Ecto neural progenitor cell (in vitro differentiated cells): ENCODE measurements around the gene ARHGAP24.

Experiments used
- DNase-seq: peaks from one replicate; pipeline ENCODE4 v3.0.0-alpha.2; 2018; ENCODE audit warnings: low spot score

ARHGAP24 gene

DNA sequence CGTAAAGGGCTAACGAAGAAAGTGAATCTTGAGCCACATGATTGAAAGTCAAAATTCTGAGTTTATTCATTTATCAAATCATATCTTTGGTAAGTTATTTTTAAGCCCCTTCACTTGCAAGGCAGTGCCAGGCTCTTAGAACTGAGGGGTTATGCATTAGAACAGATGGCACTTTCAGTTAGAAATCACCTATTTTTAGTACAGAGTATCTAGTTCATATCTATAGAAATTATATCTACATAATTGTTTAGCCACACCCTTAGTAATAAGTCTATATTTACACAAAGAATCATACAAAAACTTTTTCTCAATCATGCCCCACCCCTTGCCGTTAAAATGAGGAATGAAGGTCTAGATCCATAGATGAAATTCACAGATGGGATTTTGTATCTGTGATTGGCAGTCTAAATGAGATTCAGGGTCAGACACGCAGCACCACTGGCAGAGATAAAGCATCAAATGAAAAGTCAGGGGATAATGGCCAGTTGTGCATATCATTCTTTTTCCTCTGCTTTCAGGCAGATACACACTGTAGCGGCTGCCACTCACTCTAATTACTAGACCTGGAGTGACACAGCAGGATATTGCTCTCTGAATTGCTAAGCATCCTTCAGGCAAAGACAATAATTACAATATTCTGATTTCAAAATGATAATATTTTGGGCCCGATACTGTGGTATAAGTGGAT is 444.4 kb downstream of the ARHGAP24 start:
- no peak for DNase-seq

DNA sequence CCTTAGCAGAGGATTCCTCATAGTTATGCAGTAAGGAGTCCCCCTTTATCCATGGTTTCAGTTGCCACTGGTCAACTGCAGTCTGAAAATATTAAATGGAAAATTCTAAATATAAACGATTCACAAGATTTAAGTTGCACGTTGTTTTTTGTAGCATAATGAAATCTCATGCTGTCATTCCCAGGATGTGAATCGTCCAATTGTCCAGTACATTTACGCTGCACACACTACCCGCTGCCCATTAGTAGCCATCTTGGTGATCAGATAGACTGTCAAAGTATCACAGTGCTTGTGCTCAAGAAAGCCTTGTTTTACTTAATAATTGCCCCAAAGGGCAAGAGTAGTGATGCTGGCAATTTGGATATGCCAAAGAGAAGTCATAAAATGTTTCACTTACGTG is 450.1 kb downstream of the ARHGAP24 start:
- DNase-seq: no peak

DNA sequence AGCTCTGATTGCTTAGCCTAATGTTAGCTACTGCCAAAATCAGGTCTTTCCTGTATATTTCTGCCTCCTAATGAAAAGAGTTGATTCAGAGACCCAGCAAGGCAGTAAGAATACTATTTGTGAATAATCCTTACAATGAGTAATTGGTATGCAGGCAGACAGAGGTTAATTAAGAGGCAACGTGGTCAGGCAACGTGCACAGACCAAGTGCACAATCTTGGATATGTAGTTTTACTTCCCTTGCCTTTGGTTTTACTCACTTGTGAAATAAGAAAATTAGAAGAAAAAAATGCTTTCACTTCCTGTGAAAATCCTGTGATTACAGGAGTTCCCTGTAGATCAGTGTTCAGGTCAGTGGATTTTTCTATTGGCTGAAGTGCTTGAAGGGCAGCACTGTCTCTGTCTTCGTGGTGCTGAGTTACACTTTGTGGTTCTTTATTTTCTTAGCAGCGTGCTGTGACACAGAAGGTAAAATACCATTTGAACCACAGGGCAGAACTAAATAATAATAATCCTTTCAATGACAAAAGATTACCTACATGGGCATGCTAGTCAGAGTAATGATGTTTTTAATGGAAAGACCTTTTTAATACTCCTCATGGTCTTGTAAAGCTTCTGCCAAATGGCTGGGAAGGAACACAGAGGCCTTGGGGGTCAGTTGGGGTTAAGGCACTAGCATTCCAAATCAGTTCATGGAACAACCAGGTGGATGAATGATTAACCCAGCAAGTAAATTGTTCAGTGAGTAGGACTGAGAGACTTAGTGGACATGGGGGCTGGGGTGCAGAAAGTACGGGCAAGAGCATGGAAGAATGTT is 454.0 kb downstream of the ARHGAP24 start:
- no peak for DNase-seq

DNA sequence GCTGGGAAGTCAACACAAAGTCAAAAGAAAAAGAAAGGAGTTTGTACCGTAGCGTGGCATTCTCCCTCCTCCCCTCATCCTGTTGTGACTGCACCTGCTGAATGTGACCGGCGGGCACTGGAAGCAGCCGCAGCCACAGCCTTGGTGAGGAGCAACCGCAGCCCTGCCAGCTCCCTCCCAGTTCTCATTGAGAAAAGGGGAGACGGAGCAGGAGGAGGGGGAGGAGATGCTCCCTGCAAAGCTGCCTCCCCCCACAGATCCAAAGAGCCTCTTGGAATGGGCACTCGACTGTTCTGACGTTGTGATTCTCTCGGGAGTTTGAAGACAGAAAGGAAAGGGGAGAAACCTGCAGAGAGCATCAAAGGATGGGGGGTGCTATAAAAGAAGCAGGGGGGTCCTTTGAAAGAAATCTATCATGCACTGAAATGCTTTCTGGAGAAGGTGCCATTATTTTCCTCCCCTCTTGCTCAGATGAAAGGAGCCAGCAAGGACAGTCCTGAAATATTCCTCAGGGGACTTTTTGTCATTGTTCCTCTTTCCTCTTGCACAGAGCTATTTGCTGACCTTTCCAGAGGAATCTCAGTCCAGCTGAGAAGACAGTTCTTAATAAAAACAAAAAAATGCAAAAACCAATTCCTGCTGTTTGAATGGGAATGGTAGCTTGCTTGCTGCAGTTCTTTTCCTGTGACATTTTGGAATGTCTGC is 455.2 kb downstream of the ARHGAP24 start:
- DNase-seq: peak; percentile 63

DNA sequence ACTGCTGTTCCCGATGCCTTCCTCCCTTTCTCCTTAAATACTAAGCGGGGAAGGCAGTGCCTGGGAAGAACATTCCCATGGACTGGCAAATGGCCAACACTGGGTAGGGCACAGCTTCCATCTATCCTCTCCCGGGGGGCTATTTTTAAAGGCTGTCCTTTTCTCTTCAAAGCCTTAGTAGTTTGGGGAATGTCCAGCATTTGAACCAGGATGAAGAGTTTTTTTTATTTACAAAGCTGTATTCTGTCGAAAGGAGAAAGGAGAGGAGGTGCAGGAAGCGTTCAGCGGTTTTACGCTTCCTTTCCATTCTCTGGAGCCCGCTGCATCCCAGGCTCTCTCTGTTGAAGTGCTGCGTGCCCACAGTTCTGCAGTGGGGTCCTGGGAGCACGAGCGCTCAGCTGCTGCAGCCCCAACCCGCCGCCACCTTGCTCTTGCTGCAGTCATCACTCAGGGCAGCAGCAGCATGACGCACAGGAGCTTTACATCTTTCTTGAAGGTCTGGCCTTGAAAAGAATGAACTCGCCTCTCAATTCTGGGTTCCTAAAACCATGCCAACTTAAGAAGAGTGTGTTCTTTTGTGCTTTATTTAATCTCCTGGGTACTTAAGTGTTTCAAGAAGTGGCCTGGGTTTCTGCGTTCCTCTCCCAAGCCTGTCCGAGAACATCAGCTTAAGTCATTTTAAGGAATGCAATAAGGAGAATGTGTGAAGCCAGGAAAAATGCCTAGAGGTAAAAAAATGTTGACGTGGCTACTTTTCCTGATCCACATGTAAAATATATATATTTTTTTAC is 457.7 kb downstream of the ARHGAP24 start:
- no peak for DNase-seq

DNA sequence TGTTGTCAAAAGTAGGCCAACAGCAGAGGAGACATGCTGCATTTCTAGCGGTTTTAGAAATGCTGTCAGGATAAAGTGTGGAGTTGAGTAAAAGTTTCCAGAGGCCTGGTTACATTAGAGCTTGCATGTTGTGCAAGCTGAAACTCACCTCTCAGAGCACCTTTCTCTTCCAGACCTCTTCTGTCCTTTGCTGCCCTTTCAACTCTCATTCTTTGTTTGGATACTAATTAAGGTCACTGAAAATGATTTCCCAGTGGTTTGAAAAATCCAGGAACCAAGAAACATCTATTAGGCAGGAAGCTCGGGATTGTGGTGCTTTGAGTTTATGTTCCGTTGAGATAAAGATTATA is 458.3 kb downstream of the ARHGAP24 start:
- no peak for DNase-seq

DNA sequence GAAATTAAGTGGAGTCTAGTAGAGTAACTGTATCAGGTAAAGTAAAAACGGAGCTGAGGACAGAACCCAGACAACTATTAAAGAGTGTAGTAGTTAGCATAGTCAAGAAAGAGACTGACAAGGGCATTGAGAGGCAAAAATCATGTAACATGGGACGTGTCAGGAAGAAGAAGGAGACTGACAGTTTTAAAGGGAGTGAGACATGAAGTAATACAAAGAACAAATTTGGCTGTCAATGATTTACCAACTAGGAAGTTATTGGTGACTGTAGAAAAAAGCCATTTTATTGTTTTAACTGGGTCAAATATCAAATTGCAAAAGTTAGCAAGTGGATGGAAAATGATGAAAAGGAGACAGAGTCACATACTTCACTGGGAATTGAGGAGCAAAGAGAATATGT is 462.6 kb downstream of the ARHGAP24 start:
- DNase-seq: no peak

DNA sequence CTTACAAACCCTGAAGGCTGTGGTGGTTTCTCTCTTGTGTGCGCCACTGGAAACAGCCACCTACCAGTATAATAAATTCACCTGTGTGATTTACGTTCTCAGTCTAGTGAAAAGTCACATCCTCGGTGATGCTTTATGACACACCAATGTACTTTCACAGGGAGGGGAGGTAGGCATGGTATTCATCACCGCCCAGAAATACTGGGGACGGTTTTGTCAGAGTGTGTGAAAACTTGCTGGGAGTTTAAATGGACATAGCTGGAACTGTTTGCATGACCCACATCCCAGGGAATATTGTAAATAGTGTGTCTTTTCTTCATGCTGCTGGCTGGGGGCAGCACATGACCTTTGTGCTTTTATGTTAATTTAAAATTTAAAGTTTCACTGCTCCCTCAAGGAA is 463.1 kb downstream of the ARHGAP24 start:
- DNase-seq: no peak

DNA sequence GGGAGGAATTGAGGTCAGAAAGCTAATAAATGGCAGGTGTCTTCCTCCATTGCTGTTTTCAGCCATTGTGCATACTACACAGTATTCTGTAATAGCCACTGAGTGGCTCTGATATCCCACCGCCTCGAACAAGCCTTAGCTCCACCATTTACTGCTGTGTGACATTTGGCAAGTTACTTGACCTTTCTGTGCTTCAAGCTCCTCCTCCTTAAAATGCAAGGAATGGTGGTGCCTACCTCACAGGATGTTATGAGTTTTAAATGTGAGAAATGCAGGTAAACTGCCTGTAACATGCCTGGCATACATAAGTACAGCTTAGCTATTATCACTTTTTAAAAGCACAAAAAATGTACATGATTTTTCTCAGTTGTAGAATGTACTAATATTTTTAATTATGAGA is 464.0 kb downstream of the ARHGAP24 start:
- no peak for DNase-seq

DNA sequence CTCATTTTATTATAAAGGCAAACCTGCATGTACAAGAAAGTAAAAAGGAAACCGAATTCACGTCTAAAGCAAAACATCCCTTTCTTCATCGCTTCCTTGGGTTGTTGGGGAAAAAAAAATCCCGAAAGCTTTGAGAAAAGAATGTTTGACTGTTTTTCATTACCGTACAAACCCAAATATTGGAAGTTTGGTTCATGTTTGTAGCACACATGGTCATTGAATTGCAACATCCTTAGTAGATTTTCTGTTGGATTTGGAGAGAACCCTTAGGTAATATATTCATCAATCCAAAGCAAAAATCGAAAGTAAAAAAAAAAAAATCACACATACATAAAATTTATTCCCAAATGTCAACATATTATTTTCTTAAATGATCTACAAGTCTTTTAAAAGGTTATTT is 464.6 kb downstream of the ARHGAP24 start:
- DNase-seq: no peak

DNA sequence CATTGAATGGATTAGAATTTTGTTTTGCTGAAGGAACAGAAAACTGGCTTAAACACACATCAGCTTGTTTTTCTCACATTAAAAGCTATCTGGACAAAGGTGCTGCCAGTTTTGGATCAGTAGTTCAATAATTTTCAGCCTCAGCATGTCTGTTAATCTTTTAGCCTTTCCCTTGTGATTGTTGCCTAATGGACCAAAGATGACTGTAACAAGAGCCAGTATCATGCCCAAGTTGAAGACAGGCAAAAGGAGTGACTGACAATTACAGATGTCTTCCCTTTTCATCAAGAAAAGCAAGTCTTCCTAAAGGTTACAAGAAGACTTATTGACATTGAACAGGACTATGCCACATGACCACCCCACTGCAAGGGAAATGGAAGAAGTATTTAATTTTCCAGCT is 465.2 kb downstream of the ARHGAP24 start:
- no peak for DNase-seq

DNA sequence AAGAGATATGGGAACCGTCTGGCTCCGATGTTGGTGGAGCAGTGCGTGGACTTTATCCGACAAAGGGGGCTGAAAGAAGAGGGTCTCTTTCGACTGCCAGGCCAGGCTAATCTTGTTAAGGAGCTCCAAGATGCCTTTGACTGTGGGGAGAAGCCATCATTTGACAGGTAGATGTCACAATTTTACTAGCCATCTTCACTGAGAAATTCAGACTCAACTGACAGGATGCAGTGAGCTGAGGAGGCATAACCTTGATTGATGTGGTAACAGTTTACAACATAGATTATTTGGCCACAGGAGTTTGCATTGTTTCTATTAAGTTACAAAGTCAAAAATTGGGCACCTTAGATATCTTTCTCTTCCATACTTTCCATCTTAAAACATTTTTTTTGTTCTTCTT is 467.2 kb downstream of the ARHGAP24 start:
- no peak for DNase-seq

DNA sequence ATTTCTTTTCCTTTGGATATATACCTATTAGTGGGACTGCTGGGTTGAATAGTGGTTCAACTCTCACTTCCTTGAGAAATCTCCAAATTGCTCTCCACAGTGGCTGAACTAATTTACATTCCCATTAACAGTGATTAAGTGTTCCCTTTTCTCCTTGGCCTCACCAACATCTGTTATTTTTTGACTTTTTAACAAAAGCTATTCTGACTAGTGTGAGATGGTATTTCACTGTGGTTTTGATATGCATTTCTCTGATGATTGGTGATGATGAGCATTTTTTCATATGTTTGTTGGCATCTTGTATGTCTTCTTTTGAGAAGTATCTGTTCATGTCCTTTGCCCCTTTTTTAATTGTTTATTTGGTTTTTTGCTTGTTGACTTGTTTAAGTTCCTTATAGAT is 471.9 kb downstream of the ARHGAP24 start:
- no peak for DNase-seq

DNA sequence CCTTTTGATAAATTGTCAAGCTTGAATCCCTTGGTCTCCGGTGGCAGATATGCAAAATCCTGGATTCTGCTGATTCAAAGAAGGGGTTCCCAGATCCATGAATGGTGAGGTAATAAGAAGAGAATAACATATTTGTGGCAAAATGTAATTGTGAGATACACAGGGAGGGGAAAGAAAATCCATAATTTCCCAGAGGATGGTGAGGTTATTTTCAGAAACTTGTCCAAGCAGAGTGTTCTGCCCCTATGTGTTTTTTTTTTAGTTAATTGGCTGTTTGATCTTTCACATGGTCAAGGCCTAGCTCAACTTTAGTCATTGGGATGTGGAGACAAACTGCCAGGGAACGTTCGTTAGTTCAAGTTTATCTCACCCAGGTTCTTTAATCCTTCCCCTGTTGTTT is 476.1 kb downstream of the ARHGAP24 start:
- DNase-seq: no peak

DNA sequence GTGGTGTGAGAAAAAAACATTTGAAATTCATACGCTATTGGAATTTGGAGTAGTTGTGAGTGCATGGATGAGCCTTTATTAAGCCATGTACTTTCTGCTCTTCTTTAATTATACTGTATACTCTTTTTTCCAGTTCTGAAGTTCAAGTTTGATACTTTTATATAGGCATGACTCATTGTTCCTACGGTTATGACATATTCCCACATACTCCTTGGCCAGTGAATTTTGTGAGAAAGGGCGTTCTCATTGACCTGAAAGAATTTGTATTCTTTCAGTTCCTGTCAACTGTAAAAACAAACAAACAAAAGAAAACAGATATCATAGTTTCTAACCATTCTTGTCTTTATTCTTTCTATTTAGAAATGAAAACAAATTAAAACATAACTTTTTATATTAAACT is 477.6 kb downstream of the ARHGAP24 start:
- DNase-seq: no peak

DNA sequence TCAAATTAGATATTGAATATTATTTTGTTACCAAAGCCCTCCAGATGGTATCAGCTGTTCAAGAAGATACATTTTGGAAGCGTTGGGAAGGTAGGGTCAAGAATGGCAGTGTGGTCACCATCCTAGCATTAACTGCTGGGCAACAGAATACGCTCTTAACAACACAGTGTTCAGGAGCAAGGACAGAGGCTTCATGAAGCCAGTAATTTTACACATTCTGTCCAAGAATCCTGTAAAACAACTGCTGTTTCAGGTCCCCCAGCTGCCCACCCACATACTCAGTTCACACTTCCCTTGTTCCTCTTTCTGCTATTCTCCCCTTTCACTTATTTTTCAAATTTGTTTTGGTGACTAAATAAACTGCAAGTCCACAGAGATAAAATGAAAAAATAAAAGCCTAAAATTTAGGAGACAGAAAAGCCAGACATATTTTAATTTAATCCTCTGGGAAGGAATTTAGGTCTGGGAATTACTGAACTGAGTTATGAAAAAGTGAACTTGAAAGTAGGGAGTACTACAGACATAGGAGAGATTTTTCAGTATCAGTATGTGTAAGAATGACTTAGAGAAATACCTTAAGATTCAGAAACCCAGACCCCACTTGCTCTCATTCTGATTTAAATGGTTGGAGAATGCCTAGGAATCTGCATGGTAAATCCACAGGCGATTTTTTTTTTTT is 478.2 kb downstream of the ARHGAP24 start:
- no peak for DNase-seq

DNA sequence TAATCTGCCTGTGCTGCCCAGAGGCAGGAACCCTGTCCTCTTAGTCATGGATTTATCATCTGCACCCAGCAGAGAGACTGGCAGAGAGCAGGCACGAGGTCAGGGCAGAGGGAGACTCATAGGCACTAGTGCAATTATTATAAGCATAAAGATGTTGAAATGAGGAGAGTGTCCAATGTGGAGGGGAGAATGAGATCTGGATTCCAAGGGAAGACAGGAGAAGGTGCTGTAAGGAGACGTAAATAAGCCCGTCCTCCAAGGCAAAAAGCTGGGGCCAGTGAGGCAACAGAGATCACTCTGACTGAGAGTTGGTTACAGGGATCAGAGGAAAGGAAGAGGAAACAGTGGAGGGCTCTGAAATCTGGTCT is 478.7 kb downstream of the ARHGAP24 start:
- DNase-seq: no peak

DNA sequence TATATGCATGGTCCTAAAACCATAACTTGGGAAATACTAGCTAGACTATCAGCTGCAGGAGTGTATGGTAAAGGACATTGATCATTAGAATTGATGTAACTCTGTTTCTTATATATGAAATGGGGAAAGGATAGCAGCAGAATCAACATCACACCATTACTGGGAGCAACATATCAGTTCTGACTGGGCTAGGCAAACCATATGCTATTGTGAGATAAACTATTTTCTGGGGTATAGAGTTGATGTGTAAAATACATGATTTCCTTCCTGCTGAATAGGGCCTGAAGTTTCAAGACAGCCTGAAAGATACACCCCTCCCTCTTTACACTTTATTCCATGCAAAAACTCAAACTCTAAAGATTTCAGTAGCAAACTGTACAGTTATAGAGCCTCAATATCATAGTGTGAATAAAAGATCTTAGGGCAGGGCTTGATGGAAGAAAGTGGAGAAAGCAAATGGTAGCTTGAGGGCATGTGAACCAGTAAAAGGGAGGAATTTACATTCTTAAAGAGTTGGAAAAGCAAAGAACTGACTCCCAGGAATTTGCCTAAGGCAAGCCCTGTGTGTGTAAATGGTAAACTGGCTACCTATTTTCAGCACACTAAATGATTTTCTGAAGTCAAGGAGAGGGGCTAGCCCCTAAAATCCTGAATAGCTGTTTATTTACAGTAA is 480.8 kb downstream of the ARHGAP24 start:
- no peak for DNase-seq

DNA sequence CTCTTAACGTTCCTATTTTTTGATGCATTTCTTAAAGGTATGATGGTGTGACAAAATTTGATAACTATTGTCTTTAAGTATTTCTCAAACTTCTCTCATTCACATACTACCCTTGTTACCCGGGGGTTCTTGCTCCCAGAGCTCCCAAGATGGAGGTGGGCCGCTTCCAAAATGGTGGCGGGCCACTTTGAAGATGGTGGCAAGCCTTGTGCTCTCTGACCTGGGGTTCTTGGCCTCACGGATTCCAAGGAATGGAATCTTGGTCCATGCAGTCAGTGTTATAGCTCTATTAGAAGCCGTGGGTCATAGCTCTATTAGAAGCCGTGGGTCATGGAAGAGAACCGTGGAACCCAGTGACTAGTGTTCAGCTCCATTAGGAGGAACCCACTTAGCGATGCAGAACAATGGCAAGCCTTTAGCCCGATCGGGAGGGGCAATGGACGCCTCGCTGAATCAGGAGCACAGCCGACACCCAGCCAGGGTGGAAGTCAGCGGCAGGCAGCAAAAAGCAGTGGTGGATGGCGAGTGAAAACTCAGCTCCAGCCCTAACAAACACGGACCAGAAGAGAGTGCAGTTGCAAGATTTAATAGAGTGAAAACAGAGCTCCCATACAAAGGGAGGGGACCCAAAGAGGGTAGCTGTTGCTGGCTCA is 481.5 kb downstream of the ARHGAP24 start:
- no peak for DNase-seq

DNA sequence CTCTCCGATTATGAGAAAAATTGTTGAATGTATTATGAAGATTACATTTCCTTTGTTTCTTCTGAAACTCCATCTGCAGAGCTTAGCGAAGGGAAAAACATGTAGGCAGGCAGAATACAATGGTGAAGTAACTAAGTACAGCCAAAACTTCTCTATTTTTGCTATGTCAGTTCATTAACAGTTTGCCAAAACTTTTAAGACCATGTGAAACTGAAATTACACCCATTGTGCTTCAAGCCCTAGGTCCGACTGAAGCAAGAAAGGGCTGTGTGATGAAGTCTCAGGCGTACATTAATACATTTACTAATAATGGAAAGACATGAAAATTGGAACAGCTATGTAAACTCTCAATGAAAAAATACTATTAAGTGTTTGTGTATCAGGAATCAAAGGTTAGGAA is 486.9 kb downstream of the ARHGAP24 start:
- DNase-seq: no peak

DNA sequence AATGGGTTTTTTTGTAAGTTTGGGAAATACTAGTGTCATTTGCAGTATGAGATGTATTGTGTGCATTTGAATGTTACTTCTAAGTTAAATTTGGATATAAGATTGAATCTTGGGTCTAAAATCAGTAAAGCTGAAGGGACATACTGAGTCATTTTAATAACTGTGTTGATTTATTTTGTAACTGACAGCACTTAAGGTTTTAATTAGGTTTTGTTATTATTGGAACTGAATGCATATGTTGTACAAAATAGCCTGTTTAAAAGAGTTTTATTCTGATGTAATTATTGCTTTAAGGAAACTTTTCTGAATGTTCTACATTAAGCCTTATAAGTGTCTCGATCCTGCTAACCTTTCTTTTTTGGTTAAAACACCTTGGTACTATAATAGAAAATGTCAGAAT is 488.3 kb downstream of the ARHGAP24 start:
- DNase-seq: no peak
